Measurements from ENCODE around the gene SYT7. TPM values are rescaled to one million over a fixed set of nuclear protein-coding genes. Genes with fewer than 3 reads are reported as not detected.

SYT7 gene
- total and polyA plus RNA-seq, 2 of the 8 experiments (the other 6 are each of a cell fraction or from before 2014, with no cell fraction given) = 9.6 to 10.5 TPM

GRCh38 chr11:61555051-61555969 is 25.6 kb downstream of the SYT7 start (continued):
- no peak for TF ChIP-seq USF2 (IDR thresholded peaks at IDR 0.05; ENCODE audit: low read length)
- no peak for TF ChIP-seq KDM5A (IDR thresholded peaks at IDR 0.05; ENCODE audit: low read length)
- TF ChIP-seq RBBP5 (IDR thresholded peaks at IDR 0.05; ENCODE audit: borderline replicate concordance, low read depth, low read length) = no peak
- TF ChIP-seq TAF1 (IDR thresholded peaks at IDR 0.05; ENCODE audit: low read depth, low read length) = no peak
- TF ChIP-seq JUN (IDR thresholded peaks at IDR 0.05; ENCODE audit: low read depth, low read length) = no peak
- no peak for TF ChIP-seq POLR2AphosphoS5 (IDR thresholded peaks at IDR 0.05; ENCODE audit: low read depth, low read length)
- TF ChIP-seq POU5F1 (IDR thresholded peaks at IDR 0.05; ENCODE audit: low read depth, low read length) = no peak
- TF ChIP-seq CBX8 (IDR thresholded peaks at IDR 0.05; ENCODE audit: borderline replicate concordance, low read depth, low read length) = no peak
- peak in 1 of 2 experiments; percentile 16; a peak in 1 of 4 replicates for TF ChIP-seq RAD21 (IDR thresholded peaks at IDR 0.05 in 1 of 2, conservative IDR thresholded peaks at IDR 0.05 in 1 of 2; ENCODE audit: low read depth in 2 of 2, low read length in 2 of 2)
- TF ChIP-seq FOSL1 (IDR thresholded peaks at IDR 0.05; ENCODE audit: insufficient read depth, low read depth, low read length) = no peak
- no peak for TF ChIP-seq HDAC6 (IDR thresholded peaks at IDR 0.05; ENCODE audit: low read depth, low read length)
- TF ChIP-seq EZH2 (IDR thresholded peaks at IDR 0.05; ENCODE audit: low read depth, low read length, severe bottlenecking) = no peak
- no peak for TF ChIP-seq SIRT6 (IDR thresholded peaks at IDR 0.05; ENCODE audit: low read length)
- no peak for TF ChIP-seq GABPA (IDR thresholded peaks at IDR 0.05; ENCODE audit: borderline replicate concordance, insufficient read depth, low read length)
- no peak for TF ChIP-seq POLR2A (IDR thresholded peaks at IDR 0.05; ENCODE audit: control extremely low read depth in 1 of 2, low read depth in 2 of 2, low read length in 2 of 2)

All from H1 (cell line).